Activated B cell treated with CpG ODN at 0.5 μM for 24 hours (primary cell): Measurements from ENCODE around the gene PDE9A. TPM values are rescaled to one million over a fixed set of nuclear protein-coding genes. Genes with fewer than 3 reads are reported as not detected.

Experiments
- ATAC-seq: fragments of 200-7000 bp; cut with Tn5 transposase; one replicate; pipeline ENCODE4 v1.10.0; 2021; ENCODE audit warnings: low read depth, mild to moderate bottlenecking, moderate library complexity
- CTCF ChIA-PET: fragments of 350-600 bp; sonication (Branson Sonifier 250); formaldehyde crosslinking; loops from one replicate; lab custom pipeline; 2021; ENCODE audit warnings: antibody characterized with exemption; lab: Charles Lee
- POLR2A ChIA-PET: fragments of 350-600 bp; sonication (Branson Sonifier 250); formaldehyde crosslinking; loops from one replicate; lab custom pipeline; 2021; ENCODE audit warnings: antibody characterized with exemption; lab: Charles Lee
- DNase-seq: peaks from one replicate; pipeline ENCODE4 v3.0.0; 2022
- H3K27ac Mint-ChIP-seq: one replicate; pipeline ENCODE4 v1.8.0; 2020; ENCODE audit warnings: mixed read lengths
- H3K27me3 Mint-ChIP-seq: one replicate; pipeline ENCODE4 v1.8.0; 2021; ENCODE audit warnings: mixed read lengths
- H3K36me3 Mint-ChIP-seq: one replicate; pipeline ENCODE4 v1.8.0; 2021; ENCODE audit warnings: low read depth, mixed read lengths
- H3K4me1 Mint-ChIP-seq: one replicate; pipeline ENCODE4 v1.8.0; 2021; ENCODE audit warnings: mixed read lengths
- H3K4me3 Mint-ChIP-seq: one replicate; pipeline ENCODE4 v1.8.0; 2020; ENCODE audit warnings: mild to moderate bottlenecking, mixed read lengths
- H3K9me3 Mint-ChIP-seq: one replicate; pipeline ENCODE4 v1.8.0; 2020; ENCODE audit warnings: mixed read lengths
- intact Hi-C: fragments of 100-400 bp; cut with micrococcal nuclease; formaldehyde crosslinking; loops from one replicate; pipeline ENCODE4 v1.15.1; 2024
- total RNA-seq: library from RNA; stranded (reverse); gene quantifications from 2 replicates; pipeline ENCODE4 v1.2.3, GENCODE V29; 2022
- TF ChIP-seq, protein P1 (sequence below): fragments of 200-600 bp; IDR thresholded peaks from one replicate; pipeline ENCODE4 v1.8.0; 2022; ENCODE audit warnings: antibody characterized with exemption, mild to moderate bottlenecking

The PDE9A gene
- total RNA-seq, 1 donor from 2014 or later, result 0.58 TPM

DNA sequence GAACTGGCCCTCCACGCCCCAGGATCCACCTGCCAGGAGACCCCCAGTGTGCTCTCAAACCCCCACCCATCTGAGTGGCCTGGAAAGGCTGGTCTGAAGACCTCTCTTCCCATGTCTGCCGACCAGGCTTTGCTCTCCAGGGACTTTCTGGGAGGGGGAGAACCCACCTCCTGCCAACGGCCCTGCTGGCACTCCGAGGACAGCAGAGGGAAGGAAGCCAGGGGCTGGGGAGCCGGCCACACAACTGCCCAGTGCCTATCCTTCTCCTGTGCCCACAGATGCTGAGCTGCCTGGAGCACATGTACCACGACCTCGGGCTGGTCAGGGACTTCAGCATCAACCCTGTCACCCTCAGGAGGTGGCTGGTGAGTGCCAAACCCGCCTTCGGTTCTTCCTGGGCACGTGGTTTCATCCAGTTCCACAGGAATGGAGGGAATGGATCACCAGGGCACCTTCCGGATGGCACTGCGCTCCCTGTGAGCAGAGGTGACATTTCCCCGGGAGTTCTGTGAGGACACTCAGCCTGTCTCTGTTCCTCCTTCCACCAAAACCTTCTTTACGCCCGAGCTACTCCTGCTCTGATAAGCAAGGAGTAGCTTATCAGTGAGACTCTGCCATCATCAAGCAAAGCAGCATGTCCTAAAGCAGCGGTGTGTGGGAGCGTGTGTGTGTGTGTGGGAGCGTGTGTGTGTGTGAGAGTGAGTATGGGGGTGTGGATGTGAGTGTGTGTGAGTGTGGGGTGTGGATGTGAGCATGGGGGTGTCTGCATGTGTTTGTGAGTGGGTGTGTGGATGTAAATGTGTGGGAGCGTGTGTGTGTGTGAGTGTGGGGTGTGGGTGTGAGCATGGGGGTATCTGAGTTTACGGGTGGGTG lies 105.5 kb downstream of the PDE9A start:
- POLR2A ChIA-PET, result no interaction called here
- DNase-seq (no peak), ATAC-seq (no peak)
- CTCF ChIA-PET, result no interaction called here
- Mint-ChIP-seq H3K9me3 (no peaks in the 10 kb centered on the region), H3K4me1 (no peaks in the 10 kb centered on the region), H3K27ac (no peak overlapping the region), H3K4me3 (no peak overlapping the region), H3K27me3 (no peaks in the 10 kb centered on the region), H3K36me3 (no peaks in the 10 kb centered on the region)
- intact Hi-C loops, result no loop called here
- TF ChIP-seq, protein P1, sequence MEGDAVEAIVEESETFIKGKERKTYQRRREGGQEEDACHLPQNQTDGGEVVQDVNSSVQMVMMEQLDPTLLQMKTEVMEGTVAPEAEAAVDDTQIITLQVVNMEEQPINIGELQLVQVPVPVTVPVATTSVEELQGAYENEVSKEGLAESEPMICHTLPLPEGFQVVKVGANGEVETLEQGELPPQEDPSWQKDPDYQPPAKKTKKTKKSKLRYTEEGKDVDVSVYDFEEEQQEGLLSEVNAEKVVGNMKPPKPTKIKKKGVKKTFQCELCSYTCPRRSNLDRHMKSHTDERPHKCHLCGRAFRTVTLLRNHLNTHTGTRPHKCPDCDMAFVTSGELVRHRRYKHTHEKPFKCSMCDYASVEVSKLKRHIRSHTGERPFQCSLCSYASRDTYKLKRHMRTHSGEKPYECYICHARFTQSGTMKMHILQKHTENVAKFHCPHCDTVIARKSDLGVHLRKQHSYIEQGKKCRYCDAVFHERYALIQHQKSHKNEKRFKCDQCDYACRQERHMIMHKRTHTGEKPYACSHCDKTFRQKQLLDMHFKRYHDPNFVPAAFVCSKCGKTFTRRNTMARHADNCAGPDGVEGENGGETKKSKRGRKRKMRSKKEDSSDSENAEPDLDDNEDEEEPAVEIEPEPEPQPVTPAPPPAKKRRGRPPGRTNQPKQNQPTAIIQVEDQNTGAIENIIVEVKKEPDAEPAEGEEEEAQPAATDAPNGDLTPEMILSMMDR, result no peak

DNA sequence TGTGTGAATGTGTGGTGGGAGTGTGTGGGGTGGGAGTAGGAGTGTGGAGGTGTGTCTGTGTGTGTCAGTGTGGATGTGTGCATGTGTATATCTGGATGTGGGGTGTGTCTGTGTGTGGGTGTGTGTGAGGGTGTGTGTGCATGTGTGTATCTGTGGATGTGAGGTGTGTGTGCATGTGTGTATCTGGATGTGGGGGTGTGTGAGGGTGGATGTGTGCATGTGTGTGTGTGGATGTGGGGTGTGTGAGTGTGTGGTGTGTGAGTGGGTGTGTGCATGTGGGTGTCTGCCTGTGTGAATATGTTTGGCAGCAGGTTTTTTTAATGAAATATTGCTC lies 106.1 kb downstream of the PDE9A start:
- Mint-ChIP-seq H3K9me3 (no peaks in the 10 kb centered on the region), H3K27ac (no peak overlapping the region), H3K36me3 (no peaks in the 10 kb centered on the region), H3K4me1 (no peaks in the 10 kb centered on the region), H3K4me3 (no peak overlapping the region), H3K27me3 (no peaks in the 10 kb centered on the region)
- POLR2A ChIA-PET, result no interaction called here
- TF ChIP-seq, protein P1, result no peak
- CTCF ChIA-PET, result no interaction called here
- ATAC-seq (no peak), DNase-seq (no peak)
- intact Hi-C loops, result no loop called here

DNA sequence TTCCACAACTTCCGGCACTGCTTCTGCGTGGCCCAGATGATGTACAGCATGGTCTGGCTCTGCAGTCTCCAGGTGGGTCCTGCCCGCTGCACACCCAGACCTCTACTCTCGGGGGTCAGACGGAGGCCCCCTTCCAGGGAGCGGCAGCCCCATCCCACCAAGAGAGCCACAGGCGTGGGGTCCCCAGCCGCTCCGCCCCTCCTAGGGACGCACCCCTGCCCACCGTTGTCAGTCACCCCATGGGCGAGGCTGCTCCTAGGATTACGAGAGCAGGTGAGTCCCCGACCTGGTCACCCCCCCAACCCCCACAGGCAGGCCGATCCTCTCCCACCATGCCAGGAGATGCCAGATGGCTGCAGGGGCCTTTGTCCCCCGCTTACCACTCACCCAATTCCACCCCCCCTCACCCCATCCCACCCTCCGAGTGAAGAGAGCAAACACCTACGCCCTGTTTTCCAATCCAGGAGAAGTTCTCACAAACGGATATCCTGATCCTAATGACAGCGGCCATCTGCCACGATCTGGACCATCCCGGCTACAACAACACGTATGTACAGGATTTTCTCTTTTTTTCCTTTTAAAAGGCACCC lies 107.0 kb downstream of the PDE9A start:
- TF ChIP-seq, protein P1, result no peak

DNA sequence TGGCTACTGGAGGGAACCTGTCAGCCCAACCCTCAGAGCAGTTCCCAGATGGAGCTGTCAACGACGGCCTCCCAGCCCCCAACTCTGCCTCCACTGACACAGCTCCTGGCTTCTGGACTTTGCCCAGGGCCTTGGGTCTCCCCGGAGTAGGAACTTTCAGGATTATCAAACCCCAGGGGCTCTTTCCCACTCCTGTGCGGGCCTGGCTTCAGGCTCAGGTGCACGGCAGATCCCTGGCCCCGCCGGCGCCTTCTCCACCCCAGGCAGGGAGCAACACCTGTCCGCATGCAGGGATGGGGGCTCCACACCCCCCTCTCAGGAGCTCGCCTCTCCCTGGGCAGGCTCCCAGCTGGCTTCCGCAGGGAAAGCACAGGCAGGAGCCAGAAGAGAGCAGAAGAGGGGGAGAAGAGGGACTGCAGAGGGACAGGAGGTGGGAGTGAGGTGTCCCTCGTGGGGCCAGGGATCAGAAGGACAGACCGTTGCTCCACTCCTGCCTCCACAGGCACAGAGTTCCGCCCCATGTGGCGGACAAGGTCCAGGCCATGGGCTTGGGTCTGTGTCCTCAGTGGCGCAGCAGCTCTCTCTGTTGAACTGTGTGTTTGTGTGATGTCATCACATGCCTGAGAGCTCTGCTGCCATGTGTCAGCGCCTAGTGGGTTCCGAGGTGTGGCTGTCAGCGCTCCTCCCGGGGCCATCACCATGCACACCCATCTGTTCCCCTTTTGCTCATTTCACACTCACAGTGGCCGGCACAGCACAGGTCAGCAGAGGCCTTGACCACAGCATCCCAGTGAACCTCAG lies 107.7 kb downstream of the PDE9A start:
- H3K9me3 Mint-ChIP-seq, result no peaks in the 10 kb centered on the region
- ChIA-PET POLR2A (no interaction called here), CTCF (no interaction called here)
- H3K4me3 Mint-ChIP-seq, result no peak overlapping the region
- ATAC-seq, result no peak
- intact Hi-C loops, result no loop called here
- TF ChIP-seq, protein P1, result no peak
- DNase-seq, result no peak
- H3K27ac Mint-ChIP-seq, result no peak overlapping the region
- H3K27me3 Mint-ChIP-seq, result no peaks in the 10 kb centered on the region
- H3K36me3 Mint-ChIP-seq, result no peaks in the 10 kb centered on the region
- no peaks in the 10 kb centered on the region for H3K4me1 Mint-ChIP-seq

More for the DNA sequence above, 107.0 kb downstream of the PDE9A start:
- no peaks in the 10 kb centered on the region for H3K27me3 Mint-ChIP-seq
- POLR2A ChIA-PET, result no interaction called here
- no peak overlapping the region for H3K4me3 Mint-ChIP-seq
- intact Hi-C loops, result no loop called here
- no peaks in the 10 kb centered on the region for H3K4me1 Mint-ChIP-seq
- H3K36me3 Mint-ChIP-seq, result no peaks in the 10 kb centered on the region
- CTCF ChIA-PET, result no interaction called here
- H3K9me3 Mint-ChIP-seq, result no peaks in the 10 kb centered on the region
- no peak for ATAC-seq
- no peak overlapping the region for H3K27ac Mint-ChIP-seq
- DNase-seq, result no peak

DNA sequence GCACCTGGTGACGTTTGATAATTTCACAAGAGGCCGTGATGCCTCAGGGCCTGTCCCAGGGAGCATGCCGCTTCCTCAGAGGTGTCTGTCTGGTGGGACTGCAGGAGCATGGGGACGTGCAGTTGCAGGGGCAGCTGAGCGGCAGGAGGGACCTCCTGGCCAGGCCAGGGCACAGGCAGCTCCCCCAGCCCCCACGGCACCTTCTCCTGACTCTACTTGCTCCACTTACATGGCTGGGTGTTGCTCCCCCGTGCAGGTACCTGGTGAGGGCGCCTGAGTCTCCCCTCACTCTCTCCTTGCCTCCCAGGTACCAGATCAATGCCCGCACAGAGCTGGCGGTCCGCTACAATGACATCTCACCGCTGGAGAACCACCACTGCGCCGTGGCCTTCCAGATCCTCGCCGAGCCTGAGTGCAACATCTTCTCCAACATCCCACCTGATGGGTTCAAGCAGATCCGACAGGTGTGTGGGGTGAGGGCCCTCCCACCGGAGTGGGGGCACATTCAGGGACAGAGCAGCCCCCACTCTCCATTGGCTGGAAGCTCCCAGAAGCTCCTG lies 108.4 kb downstream of the PDE9A start:
- POLR2A ChIA-PET, result no interaction called here
- Mint-ChIP-seq H3K36me3 (no peaks in the 10 kb centered on the region), H3K27ac (no peak overlapping the region), H3K4me1 (no peaks in the 10 kb centered on the region), H3K4me3 (no peak overlapping the region), H3K9me3 (no peaks in the 10 kb centered on the region), H3K27me3 (no peaks in the 10 kb centered on the region)
- no peak for ATAC-seq
- TF ChIP-seq, protein P1, result no peak
- CTCF ChIA-PET, result no interaction called here
- intact Hi-C loops, result no loop called here
- DNase-seq, result no peak
